ENCODE data around the gene EML4.

DNA sequence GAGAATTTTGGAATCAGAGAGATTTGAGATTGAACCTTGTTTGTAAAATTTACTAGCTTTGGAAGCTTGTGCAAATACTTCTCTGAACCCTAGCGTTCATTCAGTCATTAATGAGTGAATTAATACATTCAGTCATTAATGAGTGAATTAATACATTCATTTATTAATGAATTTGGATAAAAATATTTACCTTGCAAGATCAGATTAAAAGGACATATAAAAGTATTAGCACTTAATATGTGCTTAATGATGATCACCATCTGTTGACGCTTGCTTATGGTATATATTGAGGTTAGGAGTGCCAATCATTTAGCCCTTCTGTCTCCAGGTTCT lies 26.9 kb downstream of the EML4 start:
- TF ChIP-seq, protein P1, sequence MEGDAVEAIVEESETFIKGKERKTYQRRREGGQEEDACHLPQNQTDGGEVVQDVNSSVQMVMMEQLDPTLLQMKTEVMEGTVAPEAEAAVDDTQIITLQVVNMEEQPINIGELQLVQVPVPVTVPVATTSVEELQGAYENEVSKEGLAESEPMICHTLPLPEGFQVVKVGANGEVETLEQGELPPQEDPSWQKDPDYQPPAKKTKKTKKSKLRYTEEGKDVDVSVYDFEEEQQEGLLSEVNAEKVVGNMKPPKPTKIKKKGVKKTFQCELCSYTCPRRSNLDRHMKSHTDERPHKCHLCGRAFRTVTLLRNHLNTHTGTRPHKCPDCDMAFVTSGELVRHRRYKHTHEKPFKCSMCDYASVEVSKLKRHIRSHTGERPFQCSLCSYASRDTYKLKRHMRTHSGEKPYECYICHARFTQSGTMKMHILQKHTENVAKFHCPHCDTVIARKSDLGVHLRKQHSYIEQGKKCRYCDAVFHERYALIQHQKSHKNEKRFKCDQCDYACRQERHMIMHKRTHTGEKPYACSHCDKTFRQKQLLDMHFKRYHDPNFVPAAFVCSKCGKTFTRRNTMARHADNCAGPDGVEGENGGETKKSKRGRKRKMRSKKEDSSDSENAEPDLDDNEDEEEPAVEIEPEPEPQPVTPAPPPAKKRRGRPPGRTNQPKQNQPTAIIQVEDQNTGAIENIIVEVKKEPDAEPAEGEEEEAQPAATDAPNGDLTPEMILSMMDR (IDR thresholded peaks at IDR 0.05; ENCODE audit: borderline replicate concordance, extremely low read depth, low read length, poor library complexity, severe bottlenecking) = no peak
- no peak for TF ChIP-seq EZH2 (IDR thresholded peaks at IDR 0.05; ENCODE audit: borderline replicate concordance, low read depth, low read length, severe bottlenecking)
